ENCODE results near the gene DHX29. TPM values are rescaled to one million over a fixed set of nuclear protein-coding genes. Genes with fewer than 3 reads are reported as not detected.

Gene DHX29
- total RNA-seq, 4 donors from 2014 or later, result 16.5 to 32.9 (median 25.9) TPM

DNA sequence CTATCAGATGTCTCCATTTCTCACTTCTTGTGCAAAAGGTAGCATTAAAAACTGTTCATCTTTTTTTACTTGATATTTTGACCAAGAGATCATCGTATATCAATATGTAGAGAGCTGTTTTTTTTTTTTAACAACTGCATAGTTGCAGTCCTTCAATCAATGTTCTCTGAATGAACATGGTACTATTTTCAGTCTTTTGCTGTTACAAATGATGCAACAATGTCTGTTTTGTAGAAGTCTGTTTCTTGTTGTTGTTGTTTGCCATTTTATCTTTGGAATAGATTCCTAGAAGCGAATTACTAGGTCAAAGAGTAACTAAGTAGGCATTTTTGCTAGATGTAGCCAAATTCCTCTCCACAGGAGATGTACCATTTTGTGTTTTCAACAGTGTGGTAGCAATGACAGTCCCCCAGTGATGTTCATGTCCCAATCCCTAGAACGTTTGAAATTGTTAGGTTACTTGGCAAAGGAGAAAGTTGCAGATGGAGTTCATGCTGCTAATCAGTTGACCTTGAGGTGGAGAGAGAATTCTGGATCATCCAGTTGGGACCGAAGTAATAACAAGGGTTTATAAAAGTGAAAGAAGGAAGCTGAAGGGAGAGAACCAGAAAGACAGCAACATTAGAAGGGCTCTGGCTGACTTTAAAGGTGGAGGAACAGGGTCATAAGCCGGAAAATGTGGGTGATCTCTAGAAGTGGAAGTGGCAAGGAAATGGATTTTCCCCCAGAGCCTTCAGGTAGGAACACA, 6.5 kb upstream of the DHX29 start:
- Histone ChIP-seq H3K4me1 (peaks cover 28% of the 10 kb centered on the region), H3K4me3 (no peak overlapping the region), H3K36me3 (peaks cover 4% of the 10 kb centered on the region), H3K27ac (no peak overlapping the region), H3K27me3 (no peaks in the 10 kb centered on the region), H3K9me3 (no peaks in the 10 kb centered on the region)
- WGBS, result 74% methylated on average over 5 of the region's 5 CpGs
- TF ChIP-seq POLR2A (IDR thresholded peaks at IDR 0.05), result no peak
- no peak for TF ChIP-seq EP300 (IDR thresholded peaks at IDR 0.05)
- no peak for TF ChIP-seq POLR2AphosphoS5 (IDR thresholded peaks at IDR 0.05)
- TF ChIP-seq, protein P1, sequence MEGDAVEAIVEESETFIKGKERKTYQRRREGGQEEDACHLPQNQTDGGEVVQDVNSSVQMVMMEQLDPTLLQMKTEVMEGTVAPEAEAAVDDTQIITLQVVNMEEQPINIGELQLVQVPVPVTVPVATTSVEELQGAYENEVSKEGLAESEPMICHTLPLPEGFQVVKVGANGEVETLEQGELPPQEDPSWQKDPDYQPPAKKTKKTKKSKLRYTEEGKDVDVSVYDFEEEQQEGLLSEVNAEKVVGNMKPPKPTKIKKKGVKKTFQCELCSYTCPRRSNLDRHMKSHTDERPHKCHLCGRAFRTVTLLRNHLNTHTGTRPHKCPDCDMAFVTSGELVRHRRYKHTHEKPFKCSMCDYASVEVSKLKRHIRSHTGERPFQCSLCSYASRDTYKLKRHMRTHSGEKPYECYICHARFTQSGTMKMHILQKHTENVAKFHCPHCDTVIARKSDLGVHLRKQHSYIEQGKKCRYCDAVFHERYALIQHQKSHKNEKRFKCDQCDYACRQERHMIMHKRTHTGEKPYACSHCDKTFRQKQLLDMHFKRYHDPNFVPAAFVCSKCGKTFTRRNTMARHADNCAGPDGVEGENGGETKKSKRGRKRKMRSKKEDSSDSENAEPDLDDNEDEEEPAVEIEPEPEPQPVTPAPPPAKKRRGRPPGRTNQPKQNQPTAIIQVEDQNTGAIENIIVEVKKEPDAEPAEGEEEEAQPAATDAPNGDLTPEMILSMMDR (IDR thresholded peaks at IDR 0.05), result no peak
- DNase-seq (ENCODE audit: low spot score in 2 of 2), result no peak

DNA sequence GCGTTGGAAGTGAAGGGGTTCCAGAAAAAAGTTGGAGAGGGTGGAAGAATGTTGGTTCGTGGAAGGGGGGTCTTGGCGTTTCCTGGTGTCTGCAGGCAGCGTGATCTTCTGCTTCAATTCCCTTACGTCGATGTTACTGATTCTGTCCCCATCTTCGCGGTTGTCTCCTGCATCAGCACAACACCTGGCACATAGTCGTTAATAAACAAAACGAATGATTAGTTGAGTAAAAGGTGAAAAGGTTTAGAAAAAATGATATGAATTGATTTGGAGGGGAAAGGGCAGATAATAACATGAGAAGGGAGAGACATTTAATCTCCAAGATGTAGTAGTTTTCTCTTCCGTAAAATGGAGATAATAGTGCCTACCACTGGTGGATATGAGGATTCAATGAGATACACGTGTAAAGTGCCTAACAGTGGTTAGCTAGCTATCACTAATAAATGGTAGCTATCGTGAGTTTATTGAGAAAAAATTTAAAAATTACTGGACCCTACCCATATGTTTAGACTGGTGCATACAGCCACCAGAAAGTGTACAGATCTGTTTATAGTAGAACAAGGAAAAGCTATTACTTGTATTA, 851 bp upstream of the DHX29 start:
- H3K4me1 ChIP-seq, result peaks cover 71% of the 10 kb centered on the region
- TF ChIP-seq POLR2AphosphoS5 (IDR thresholded peaks at IDR 0.05) (no peak), EP300 (IDR thresholded peaks at IDR 0.05) (no peak), POLR2A (IDR thresholded peaks at IDR 0.05) (no peak)
- TF ChIP-seq, protein P1 (IDR thresholded peaks at IDR 0.05), result no peak
- peak overlapping the region; percentile 88 for H3K4me3 ChIP-seq
- no peaks in the 10 kb centered on the region for H3K9me3 ChIP-seq
- no peaks in the 10 kb centered on the region for H3K27me3 ChIP-seq
- H3K27ac ChIP-seq, result peak overlapping the region; percentile 95
- WGBS, result 2% methylated on average over 13 of the region's 13 CpGs
- no peak for DNase-seq (ENCODE audit: low spot score in 2 of 2)
- H3K36me3 ChIP-seq, result no peaks in the 10 kb centered on the region

DNA sequence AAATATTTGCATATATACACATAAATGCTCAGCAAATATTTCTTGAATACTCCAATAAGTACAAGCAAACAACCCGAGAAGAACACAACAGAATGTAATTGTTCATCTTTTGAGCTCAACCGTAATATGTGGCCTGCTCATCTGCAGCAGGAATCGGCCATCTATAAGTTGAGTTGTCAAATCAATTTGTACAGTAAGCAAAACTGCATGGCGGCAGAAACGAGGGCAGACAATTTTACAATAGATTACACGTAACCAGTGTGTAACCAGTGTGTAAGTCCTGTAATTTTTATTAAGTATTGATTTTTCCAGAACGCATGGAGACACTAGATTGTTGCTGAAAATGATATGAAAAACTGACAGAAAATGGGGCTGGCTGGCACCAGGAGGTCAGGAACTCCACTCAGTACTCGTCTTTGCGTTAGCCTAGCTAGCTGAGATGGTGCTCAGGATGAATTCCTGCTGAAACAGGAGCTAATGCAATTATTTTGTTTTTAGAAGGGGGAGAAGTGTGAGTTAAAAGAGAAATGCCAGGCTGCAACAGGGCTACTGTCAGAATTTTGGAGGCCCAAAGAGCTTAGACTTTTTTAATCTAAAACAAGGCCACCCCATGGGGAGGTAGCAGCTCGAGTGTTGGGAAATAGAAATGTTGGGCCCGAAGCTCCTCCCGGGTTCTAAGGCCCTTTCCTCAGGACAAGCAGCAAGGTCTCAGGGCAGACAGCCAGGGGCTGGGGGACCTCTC, 682 bp downstream of the DHX29 start:
- Histone ChIP-seq H3K27me3 (no peaks in the 10 kb centered on the region), H3K36me3 (no peaks in the 10 kb centered on the region), H3K27ac (peak overlapping the region; percentile 95), H3K4me1 (peaks cover 70% of the 10 kb centered on the region), H3K4me3 (peak overlapping the region; percentile 88), H3K9me3 (no peaks in the 10 kb centered on the region)
- DNase-seq (ENCODE audit: low spot score in 2 of 2), result no peak
- no peak for TF ChIP-seq POLR2AphosphoS5 (IDR thresholded peaks at IDR 0.05)
- no peak for TF ChIP-seq EP300 (IDR thresholded peaks at IDR 0.05)
- no peak for TF ChIP-seq POLR2A (IDR thresholded peaks at IDR 0.05)
- TF ChIP-seq, protein P1 (IDR thresholded peaks at IDR 0.05), result no peak
- WGBS, result 5% methylated on average over 12 of the region's 12 CpGs

DNA sequence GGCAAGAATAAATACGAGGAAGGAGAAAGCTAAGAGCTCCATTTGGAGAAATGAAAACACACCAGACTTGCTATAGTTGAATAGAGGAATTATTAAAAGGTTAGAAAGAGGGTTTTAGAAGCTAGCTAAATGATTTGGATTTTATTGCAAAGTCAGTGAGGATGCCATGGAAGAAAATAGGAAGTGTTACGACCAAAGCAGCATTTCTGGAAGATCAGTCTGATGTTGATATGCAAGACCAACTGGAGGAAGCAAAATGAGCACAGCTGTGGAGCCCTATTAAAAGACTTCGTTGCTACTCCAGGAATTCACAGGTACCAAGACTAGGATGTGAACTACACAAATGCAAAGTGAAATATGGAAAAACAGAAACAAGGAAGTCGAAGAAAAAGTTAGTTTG, 2.1 kb downstream of the DHX29 start:
- H3K9me3 ChIP-seq, result no peaks in the 10 kb centered on the region
- H3K36me3 ChIP-seq, result peaks cover 10% of the 10 kb centered on the region
- H3K27ac ChIP-seq, result no peak overlapping the region
- H3K4me1 ChIP-seq, result peaks cover 58% of the 10 kb centered on the region
- TF ChIP-seq EP300 (IDR thresholded peaks at IDR 0.05) (no peak), POLR2AphosphoS5 (IDR thresholded peaks at IDR 0.05) (no peak), POLR2A (IDR thresholded peaks at IDR 0.05) (no peak)
- TF ChIP-seq, protein P1 (IDR thresholded peaks at IDR 0.05), result no peak
- H3K4me3 ChIP-seq, result peak overlapping the region; percentile 88
- no peak for DNase-seq (ENCODE audit: low spot score in 2 of 2)
- H3K27me3 ChIP-seq, result no peaks in the 10 kb centered on the region
- WGBS, result 67% methylated on average over 4 of the region's 4 CpGs

DNA sequence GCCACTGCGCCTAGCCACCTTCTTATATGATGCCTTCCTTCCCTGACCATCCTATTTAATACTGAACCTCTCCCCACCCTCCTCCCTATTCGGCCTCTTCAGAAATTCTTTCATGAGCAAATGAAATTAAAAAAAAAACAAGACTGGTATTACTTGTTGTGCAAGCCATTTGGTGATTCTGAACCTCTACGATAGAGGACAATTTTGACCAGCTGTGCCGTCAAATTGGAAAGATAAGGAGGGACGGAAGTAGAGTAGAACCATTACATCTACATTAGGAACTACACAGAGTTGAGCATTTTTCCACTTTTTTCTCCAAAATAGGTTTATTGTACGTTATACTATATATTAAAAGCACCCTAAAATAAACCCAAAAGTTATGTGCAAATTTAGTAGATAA, 2.9 kb downstream of the DHX29 start:
- Histone ChIP-seq H3K27me3 (no peaks in the 10 kb centered on the region), H3K4me1 (peaks cover 51% of the 10 kb centered on the region), H3K27ac (no peak overlapping the region), H3K36me3 (peaks cover 10% of the 10 kb centered on the region), H3K9me3 (no peaks in the 10 kb centered on the region), H3K4me3 (no peak overlapping the region)
- 85% methylated on average over 6 of the region's 6 CpGs for WGBS
- TF ChIP-seq, protein P1 (IDR thresholded peaks at IDR 0.05), result no peak
- no peak for TF ChIP-seq EP300 (IDR thresholded peaks at IDR 0.05)
- TF ChIP-seq POLR2A (IDR thresholded peaks at IDR 0.05), result no peak
- no peak for TF ChIP-seq POLR2AphosphoS5 (IDR thresholded peaks at IDR 0.05)
- no peak for DNase-seq (ENCODE audit: low spot score in 2 of 2)

All from suprapubic skin (tissue), 4 donors.